NCI-H1417 treated with DMSO at 0.1 percent for 48 hours (cell line): ENCODE data around the gene PCMT1.
"Not testable (repeated sequence)": the region's sequence is repeated elsewhere in the genome, so short reads cannot be mapped to it uniquely, and the experiment has no call there.

Experiments
- DNase-seq: peaks from one replicate; lab custom pipeline; 2025; lab: John Stamatoyannopoulos, UW

The PCMT1 gene

DNA sequence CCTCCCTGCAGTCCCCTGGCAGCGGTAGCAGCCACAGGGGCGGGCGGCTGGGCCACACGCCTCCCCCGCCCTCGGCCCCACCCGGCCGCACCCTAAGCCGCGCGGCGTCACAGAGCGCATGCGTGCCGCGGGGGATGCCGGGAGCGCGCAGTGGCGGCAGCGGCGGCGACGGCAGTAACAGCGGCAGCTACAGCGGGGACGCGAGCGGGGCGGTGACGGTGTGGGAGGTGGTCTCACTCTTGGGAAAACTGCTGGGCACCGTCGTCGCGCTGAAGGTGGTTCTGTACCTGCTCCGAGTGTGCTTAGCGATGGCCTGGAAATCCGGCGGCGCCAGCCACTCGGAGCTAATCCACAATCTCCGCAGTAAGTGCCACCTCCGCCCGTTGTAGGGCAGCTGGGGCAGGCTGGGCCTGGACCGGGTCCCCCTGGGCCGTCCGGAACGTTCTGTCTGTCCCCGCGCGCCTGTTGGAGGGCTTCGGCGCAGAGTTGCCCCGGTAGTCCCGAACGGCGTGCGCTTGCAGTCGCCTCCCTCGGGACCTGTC is at the start of gene PCMT1:
Gene PCMT1, plus strand, starts transcription at position 148 of the 542 bp plus-strand sequence. Its CDS starts 161 bp downstream, at position 309.
- peak; percentile 68 for DNase-seq

DNA sequence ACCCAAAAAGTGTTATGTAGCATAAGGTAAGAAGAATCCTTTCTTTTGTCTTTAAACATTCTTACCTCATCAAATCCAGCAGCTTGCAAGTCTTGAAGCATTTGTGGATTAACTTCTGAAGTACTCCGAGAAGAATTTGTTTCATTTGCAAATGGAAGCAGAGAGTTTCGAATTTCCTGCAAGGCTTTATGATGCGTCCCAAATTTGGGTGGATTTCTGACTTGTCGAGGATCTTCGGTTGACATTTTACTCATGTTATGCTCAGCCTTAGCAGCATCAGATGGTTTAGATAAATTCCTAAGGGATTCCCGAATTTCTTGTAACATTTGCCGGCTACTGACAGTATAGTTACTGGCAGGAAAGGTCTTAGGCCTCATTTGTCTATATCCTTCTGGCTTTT is 47.8 kb upstream of the PCMT1 start:
- no peak for DNase-seq

DNA sequence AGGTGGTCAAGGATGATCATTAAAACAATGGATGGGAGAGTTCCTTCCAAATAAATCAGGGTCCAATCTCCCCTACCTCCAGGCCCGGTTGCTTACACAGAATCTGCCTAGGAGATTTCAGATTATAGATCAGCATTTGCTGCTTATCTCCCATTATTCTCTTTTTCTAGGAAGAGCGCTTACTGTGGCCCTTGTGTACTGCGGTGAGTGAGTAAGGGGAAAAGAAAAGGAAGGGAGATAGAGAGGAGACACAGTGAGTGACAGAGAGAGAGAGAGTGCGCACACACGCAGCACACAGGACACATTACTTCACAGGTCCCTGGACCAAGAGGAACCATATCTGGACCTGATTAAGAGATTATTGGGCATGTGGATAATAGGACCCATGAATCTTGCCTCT is 37.8 kb upstream of the PCMT1 start:
- DNase-seq = no peak

DNA sequence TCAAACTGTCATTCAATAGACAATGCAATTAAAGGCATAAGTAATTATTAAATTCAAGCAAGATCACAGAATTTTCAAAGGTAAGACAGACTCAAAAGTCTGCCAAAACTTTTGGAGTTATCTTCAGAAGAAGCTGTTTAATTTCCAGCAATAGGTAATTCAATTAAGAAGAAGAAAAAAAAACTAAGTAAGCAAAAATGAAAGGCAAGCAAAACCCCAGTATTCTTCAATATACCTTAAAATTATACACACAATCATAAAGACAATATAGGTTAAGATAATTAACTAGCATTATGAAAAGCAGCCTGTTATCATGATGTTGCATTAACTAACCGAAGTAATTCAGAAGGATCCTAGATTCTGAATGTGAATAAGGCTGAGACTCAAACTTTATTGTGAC is 35.1 kb upstream of the PCMT1 start:
- DNase-seq = no peak

DNA sequence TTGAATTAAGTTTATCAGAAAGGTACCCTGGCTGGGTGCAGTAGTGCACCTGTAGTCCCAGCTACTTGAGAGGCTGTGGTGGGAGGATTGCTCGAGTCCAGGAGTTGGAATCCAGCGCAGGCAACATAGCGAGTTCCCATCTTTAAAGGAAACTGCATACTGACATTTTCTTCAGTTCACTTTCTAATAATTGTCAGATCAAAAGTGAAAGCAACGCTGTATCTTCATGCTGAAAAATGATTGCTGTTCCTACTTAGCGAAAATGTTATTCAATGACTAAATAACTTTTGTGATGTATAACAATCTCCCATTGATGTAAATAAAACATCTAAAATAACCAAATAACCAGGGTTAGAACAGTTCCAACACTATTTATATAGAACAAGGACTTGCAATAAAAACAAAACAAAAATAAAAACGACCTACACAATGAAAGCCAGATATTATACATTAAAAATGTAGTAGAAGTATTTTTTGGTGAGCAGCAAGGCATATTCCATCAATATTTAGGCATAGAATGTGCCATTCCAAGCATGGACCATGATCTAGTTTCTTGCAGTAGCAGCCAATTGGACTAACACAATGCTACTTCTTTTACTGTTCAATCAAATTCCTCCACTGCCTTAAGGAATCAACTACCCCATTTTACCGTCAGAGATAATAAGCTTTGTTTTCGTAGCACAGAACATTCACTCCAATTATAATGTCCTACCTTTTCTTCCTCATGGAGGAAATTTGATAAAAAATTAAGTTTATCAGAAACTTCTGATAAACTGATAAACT is 33.2 kb upstream of the PCMT1 start:
- DNase-seq = no peak

DNA sequence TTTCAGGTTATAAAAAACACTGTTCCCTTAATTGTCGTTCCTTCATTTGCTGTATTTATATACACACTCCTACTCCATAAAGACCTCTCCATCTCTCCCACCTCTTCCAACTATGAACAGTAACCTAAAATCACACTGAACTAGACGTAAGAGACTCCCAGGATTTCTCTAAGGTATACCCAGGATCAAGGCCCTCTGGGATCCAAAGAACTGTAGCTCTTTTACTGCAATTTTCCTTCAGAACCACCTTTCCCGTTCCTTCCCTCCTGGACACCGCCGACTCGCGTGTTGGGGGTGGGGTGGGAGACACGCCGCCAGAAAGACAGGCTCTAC is 32.3 kb upstream of the PCMT1 start:
- no peak for DNase-seq

DNA sequence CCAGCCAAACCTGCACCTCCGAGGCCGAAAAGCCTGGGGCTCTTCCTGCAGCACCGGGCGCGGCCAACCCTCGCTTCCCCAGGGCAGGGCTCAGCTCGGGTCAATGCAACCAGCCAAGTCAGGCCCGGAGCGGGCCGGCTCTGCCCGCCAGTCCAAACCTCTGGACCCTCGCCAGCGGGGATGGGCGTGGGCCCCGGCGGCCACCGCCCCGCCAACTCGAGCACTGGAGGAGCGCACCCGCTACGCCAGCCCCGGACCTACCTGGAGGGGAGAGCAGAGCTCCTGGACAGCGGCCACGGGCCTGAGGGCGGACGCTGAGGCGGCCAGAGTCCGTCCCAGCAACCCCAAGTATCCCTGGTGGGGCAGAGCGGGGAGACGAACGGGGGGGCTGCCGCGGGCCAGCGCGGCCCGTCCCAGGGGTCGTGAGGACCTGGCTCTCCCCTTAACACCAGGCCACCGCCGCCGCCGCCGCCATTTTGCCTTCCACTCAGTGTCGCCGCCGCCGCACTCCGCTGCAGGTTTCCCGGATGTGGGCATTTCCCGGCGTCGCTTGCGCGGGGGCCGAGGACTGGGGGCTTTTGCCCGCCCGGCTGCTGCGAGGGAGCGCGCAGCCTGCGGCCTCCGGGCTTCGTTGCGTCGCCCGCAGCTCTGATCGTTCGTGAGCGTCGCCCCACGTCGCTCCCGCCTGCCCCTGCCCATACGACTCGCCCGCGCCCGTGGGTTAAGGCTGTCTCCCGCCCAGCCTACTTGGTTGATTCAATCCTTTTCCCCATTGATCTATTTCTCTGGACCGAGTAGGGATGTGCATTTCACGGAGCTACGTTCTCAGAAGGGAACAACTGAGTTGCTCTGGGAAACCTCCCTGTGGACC is 31.7 kb upstream of the PCMT1 start, which contains the start of gene LATS1:
Gene LATS1, minus strand, starts transcription at position 514 of the 871 bp plus-strand sequence. CDS start 15,975 bp downstream, outside the sequence.
- DNase-seq = peak; percentile 64

DNA sequence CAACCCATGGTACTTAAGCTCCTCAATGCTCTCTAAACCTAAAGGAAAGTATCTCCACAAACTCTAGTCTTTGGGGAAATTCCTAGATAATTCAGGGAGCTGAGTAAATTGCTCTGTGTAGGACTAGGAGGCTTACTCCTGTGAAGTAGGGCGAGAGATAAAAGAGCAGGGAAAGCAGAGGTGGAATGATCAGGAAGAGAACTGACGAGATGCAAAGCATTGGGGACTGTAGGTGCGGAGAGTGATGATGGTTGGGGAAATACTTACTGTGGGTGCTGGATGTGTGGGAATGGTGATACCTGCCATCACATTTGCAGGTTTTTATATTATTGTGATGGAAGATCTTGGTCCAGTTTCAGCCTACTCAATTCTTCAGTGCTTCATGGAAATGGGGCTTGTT is 30.0 kb upstream of the PCMT1 start:
- DNase-seq = no peak

DNA sequence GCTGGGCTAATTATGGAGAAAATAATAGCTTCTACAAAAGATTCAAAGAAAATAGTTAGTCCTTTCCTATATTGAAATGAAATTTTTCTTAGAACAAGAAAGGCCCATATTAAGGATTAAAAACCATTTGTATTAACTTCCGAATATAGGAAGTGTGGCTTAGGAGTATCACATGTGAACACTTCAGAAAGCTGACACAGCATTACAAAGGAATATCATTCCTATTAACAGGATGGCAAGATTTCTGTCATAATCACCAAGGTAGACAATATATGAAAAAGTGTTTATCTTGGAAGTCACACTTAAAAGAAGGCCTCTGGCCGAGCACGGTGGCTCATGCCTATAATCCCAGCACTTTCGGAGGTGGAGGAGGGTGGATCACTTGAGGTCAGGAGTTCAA is 26.3 kb upstream of the PCMT1 start:
- DNase-seq = no peak

DNA sequence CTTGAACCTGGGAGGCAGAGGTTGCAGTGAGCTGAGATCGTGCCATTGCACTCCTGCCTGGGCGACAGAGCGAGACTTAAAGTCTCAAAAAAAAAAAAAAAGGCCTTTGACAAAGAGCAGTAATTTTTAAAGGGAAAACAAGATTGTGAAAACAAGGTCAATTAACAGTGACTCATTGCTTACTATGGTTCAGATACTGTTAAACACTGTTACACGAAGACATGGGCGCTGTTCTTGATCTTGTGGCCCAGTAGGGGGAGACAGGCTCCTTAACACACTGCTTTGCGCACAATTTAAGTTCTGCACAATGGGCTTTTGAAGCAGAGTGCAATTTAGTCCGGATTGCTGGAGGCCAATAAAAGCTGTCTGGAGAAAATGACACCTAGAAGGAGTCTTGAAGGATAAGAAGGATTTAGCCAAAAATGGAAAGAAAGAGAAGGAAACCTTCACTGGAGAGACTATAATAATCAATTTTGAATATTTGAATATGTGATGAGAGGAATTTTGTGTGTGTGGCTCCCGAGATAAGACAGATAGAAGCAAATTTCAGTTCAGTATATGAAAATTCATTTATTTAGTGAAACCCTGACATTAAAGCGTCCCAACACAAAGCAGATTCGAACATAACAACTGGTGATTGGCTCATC is 25.6 kb upstream of the PCMT1 start:
- peak; percentile 8 for DNase-seq

DNA sequence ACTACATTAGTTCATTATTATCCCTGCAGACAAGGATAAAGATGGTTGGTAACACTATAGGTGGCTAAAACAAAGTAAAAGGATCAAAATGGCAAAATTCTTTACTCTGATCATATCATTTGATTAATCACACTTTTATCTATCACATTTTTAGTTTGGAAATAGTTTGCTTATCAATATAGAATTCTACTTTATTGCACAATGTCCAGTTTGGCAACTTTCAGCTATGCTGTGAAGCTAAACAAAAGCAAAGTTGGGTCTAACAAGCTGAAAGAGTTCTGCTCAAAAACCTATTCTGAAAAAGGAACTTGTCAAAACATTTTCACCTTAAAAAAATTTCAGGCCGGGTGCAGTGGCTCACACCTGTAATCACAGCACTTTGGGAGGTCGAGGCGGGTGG is 23.8 kb upstream of the PCMT1 start:
- no peak for DNase-seq

DNA sequence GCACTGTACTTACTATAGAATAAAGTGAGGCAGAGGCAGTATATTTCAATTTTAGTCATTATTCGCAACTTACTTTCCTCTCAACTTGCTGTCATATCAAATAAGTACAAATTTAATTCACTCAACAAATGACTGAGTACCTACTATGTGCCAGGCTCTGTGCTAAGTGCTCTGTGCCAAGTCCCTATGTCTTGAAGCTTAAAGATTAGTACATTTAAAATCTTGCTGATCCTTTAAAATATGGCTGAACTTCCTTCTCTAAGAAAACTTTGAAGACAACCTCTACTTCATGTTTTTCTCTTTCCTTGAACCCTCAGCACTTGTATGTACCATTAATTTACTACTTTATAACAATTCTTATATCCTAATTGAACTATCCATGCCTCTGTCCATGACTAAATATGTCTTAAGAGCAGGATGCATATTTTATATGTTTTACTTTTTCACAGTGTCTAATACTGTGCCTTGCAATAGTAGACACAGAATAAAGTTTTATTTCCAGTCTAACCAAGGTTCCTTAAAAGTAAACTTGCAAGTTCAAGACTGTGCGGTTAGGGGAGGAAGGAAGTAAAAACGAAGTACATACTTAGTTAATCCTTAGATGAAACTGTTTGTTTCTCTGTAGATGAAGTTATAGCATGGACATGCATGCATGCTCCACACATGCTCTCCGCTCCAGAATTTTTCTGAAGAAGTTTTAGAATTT is 21.6 kb upstream of the PCMT1 start:
- no peak for DNase-seq

DNA sequence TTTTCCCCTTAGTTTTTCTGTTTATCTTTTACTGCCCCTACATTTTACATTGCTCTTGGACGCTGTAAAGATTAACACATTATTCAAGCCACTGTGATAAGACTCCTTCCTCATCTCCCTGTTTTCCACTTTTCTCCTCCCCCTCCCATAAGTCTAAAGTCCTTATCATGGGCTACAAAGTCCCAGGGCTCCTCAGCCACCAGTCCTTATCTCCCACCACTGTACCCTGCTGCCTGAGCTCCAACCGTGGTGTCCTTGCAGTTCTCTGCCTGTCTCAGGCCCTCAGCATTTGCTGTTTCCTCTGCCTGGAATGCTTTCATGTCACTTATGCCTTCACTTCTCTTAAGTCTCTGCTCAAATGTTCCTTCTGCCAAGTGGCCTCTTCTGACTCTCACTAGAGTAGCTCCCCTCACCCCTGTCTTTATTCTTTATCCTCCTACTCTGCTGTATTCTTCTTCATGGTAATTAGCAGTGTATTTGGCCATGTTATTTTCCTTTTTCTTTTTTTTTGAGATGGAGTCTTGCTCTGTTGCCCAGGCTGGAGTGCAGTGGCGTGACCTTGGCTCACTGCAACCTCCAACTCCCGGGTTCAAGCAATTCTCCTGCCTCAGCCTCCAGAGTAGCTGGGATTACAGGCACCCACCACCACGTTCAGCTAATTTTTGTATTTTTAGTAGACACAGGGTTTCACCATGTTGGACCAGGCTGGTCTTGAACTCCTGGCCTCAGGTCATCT is 20.9 kb upstream of the PCMT1 start:
- no peak for DNase-seq

DNA sequence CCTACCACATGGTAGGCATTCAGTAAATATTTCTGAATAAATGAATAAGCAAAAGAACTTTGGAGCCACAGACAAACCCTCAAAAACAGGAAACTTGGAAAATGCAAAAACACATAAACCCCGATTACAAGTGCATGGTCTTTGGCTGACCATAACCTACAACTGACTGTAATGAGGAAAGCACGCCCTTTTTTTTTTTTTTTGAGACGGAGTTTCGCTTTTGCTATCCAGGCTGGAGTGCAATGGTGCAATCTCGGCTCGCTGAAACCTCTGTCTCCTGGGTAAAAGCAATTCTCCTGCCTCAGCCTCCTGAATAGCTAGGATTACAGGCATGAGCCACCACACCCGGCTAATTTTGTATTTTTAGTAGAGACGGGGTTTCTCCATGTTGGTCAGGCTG is 19.7 kb upstream of the PCMT1 start:
- DNase-seq = no peak

DNA sequence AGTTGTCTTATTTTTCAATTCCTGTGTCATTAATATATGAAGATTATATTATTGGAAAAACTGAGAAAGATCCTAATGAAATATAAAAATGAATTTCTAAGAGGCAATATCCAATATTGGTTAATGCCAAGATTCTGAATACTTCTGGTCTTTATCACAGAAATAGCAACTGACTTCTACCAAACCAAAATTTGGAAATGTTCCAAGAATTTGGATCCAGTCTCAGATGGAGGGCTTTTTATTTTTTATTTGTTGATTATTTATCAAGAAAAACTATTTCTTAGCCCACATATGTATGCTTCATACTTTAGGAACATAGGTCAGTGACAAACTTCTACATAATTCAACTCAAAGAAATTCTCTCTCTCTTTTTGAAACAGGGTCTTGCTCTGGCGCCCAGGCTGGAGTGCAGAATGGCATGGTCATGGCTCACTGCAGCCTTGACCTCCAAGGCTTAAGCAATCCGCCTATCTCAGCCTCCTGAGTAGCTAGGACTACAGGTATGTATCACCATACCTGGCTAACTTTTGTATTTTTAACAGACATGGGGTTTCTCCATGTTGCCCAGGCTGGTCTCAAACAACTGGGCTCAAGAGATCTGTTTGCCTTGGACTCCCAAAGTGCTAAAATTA is 16.3 kb upstream of the PCMT1 start:
- DNase-seq = no peak

DNA sequence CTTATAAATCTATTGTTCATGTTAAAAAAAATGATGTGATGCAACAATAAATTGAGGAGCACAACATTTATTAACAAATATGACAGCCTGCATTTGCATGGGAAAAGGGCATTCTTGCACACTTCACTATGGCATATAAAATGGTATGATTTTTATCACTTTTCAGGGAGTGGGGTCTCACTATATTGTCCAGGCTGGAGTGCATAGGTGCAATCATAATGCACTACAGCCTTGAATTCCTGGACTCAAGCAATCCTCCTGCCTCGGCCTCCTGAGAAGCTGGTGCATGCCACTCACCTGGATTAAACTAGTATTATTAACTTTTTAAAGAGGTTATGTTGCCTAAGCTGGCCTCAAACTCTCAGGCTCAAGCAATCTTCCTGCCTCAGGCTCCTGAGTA is 14.6 kb upstream of the PCMT1 start:
- no peak for DNase-seq

DNA sequence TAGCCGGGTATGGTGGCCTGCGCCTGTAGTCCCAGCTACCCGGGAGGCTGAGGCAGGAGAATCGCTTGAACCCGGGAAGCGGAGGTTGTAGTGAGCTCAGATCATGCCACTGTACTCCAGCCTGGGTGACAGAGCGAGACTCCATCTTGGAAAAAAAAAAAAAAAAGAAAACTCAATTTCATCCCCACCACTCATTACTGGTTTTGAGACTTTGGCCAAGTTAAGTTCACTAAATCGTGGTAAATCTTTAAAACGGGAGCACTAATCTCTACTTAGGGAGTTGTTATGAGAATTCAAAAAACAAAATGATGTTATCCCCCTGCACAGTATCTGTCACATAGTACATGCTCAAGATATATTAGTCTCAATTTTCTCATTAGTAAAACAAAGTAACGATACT is 4.3 kb upstream of the PCMT1 start:
- not testable (repeated sequence) for DNase-seq

DNA sequence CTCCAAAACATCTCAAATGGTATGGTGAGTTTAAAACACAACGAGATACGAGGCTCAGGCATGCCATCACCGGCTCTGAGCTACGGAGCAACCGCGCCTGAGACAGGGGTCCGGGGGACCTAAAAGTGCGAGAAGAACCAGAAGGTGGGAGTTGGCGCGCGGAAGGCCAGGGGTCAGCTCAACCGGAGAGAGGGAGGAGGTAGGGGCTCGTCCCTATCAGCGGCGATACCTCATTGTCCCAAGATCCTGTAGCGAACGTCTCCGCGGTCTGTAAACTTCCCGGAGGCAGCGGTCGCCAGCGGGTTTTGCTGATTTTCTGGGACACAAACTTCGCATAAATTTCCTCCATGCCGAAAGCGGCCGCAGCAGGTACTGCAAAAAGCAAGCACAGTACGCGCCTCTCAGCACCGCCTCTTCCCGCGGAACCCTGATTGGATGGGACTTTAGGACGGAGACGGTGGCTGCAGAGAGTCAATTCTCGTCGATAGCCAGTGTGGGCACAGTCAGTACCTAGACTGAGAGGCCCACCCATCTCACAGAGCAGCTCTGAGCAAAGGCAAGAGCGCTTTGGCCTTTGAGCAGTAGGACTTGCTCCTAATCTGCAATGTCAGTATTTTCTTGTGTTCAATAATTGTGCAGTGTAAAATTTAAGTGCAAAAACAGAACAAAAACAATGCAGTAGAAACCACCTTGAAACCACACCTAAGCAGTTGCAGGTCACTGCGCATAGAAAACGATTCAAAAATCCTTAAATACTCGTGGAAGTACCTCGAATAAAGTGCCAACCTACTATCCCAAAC is 3.2 kb upstream of the PCMT1 start, which contains the start of gene NUP43:
Gene NUP43, minus strand, starts transcription at position 383 of the 800 bp plus-strand sequence. Its CDS starts 34 bp downstream, at position 349.
- peak; percentile 84 for DNase-seq

DNA sequence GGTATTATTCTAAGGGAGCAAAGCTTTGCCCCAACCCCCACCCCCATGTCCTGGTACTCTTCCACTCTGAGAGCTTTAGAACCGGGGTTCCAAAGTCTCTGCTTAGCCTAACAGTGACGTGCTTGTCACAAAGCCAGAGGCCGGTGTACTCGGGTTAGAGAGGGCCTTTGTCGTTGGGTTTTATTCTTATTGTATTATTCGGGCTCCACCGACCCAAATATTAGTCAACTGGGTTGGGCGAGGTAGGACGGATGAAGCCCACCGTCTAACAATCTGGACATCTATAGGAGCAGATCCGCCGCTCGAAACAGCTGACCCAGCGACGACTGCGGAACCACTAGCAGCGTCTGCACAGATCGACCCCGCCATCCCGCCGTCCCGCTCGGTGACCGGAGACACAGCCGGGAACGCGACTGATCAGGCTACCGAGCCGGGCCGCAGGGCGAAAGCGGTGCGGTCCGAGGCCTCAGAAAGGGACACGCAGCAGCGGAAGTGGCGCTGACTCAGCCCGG is 403 bp upstream of the PCMT1 start:
- DNase-seq = not testable (repeated sequence)
